ENCODE data around the gene SORCS2.

The SORCS2 gene

GRCh38 chr4:7272404-7272803 is 80.1 kb downstream of the SORCS2 start:
- CTCF ChIA-PET, result no interaction called here
- no peak for TF ChIP-seq CTCF (IDR thresholded peaks at IDR 0.05; ENCODE audit: control extremely low read depth, extremely low read depth, low read depth, missing control alignments)
- DNase-seq (ENCODE audit: extremely low spot score), result no peak
- POLR2A ChIA-PET, result no interaction called here

GRCh38 chr4:7273738-7274297 is 81.5 kb downstream of the SORCS2 start:
- CTCF ChIA-PET, result no interaction called here
- POLR2A ChIA-PET, result no interaction called here
- no peak for DNase-seq (ENCODE audit: extremely low spot score)
- no peak for TF ChIP-seq CTCF (IDR thresholded peaks at IDR 0.05; ENCODE audit: control extremely low read depth, extremely low read depth, low read depth, missing control alignments)

- POLR2A ChIA-PET, result no interaction called here
- CTCF ChIA-PET, result no interaction called here
- no peak for DNase-seq (ENCODE audit: extremely low spot score)
- no peak for TF ChIP-seq CTCF (IDR thresholded peaks at IDR 0.05; ENCODE audit: control extremely low read depth, extremely low read depth, low read depth, missing control alignments)
Observed at GRCh38 chr4:7275067-7275466, 82.7 kb downstream of the SORCS2 start.

GRCh38 chr4:7275490-7276154 is 83.3 kb downstream of the SORCS2 start:
- POLR2A ChIA-PET, result no interaction called here
- TF ChIP-seq CTCF (IDR thresholded peaks at IDR 0.05; ENCODE audit: control extremely low read depth, extremely low read depth, low read depth, missing control alignments), result no peak
- CTCF ChIA-PET, result no interaction called here
- no peak for DNase-seq (ENCODE audit: extremely low spot score)

- DNase-seq (ENCODE audit: extremely low spot score), result no peak
- TF ChIP-seq CTCF (IDR thresholded peaks at IDR 0.05; ENCODE audit: control extremely low read depth, extremely low read depth, low read depth, missing control alignments), result no peak
- CTCF ChIA-PET, result interaction anchor here (1.0 to 1.2 kb wide), 2 partner anchors 13 to 22 kb away, joined by 3 read pairs; no protein-coding TSS in a partner anchor
- POLR2A ChIA-PET, result no interaction called here
Observed at GRCh38 chr4:7276515-7276914, 84.2 kb downstream of the SORCS2 start.

GRCh38 chr4:7278071-7278765 is 85.9 kb downstream of the SORCS2 start:
- ChIA-PET POLR2A (no interaction called here), CTCF (interaction anchor here (1.3 kb wide), 1 partner anchor 18 kb away, joined by 3 read pairs; no protein-coding TSS in a partner anchor)
- no peak for DNase-seq (ENCODE audit: extremely low spot score)
- no peak for TF ChIP-seq CTCF (IDR thresholded peaks at IDR 0.05; ENCODE audit: control extremely low read depth, extremely low read depth, low read depth, missing control alignments)

Measured in GM10248 (cell line).